Measurements from ENCODE around the gene EML4. TPM values are rescaled to one million over a fixed set of nuclear protein-coding genes. Genes with fewer than 3 reads are reported as not detected.

Gene EML4
- total RNA-seq, 2 donors from 2014 or later, result 32.8 to 59.9 TPM

DNA sequence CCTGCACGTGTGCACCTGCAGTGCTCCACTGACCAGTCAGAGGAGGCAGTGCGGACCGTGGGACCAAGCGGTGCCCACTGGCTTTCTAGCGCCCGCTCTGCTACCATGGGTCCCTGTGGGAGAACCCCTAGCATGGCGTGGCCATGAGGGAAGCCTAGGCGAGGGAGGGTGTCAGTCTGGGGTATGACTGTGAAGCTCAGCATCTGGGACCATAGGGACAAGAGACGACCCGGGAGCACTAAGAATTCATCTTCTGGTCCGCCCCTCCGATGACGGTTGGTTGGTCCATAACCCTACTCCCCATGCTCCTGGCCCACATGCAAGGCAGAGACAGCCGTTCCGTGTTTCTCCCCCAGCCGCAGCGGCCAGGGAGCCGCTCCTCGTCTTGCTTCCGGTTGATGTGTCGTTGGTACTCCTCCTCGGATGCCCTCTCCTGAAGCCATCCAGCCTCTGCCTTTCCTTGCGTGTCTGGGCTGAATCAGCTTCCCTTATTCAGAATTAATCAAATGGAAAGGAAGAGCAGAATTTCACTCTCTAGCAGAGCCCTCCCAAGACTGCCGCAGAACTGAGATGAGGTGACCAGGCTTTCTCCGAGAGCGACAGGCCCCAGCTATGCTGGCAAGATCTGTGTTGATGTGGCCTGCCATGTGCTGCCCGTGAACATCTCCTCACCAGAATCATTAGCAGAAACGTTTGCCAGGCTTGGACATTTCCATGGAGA, 168.9 kb downstream of the EML4 start:
- Histone ChIP-seq H3K27ac (no peak overlapping the region), H3K27me3 (replicated peaks; ENCODE audit: insufficient read depth) (no peaks in the 10 kb centered on the region), H3K4me1 (ENCODE audit: control insufficient read depth in 1 of 2, low read depth in 2 of 2) (peaks cover 9 to 14% of the 10 kb centered on the region in 2 donors), H3K36me3 (peaks cover 14% of the 10 kb centered on the region), H3K4me3 (no peak overlapping the region), H3K9me3 (no peaks in the 10 kb centered on the region)
- TF ChIP-seq, protein P1, sequence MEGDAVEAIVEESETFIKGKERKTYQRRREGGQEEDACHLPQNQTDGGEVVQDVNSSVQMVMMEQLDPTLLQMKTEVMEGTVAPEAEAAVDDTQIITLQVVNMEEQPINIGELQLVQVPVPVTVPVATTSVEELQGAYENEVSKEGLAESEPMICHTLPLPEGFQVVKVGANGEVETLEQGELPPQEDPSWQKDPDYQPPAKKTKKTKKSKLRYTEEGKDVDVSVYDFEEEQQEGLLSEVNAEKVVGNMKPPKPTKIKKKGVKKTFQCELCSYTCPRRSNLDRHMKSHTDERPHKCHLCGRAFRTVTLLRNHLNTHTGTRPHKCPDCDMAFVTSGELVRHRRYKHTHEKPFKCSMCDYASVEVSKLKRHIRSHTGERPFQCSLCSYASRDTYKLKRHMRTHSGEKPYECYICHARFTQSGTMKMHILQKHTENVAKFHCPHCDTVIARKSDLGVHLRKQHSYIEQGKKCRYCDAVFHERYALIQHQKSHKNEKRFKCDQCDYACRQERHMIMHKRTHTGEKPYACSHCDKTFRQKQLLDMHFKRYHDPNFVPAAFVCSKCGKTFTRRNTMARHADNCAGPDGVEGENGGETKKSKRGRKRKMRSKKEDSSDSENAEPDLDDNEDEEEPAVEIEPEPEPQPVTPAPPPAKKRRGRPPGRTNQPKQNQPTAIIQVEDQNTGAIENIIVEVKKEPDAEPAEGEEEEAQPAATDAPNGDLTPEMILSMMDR (IDR thresholded peaks at IDR 0.05), result no peak
- ATAC-seq (ENCODE audit: insufficient number of reproducible peaks, low FRiP score, low read depth) (no peak), DNase-seq (ENCODE audit: low spot score) (no peak)

DNA sequence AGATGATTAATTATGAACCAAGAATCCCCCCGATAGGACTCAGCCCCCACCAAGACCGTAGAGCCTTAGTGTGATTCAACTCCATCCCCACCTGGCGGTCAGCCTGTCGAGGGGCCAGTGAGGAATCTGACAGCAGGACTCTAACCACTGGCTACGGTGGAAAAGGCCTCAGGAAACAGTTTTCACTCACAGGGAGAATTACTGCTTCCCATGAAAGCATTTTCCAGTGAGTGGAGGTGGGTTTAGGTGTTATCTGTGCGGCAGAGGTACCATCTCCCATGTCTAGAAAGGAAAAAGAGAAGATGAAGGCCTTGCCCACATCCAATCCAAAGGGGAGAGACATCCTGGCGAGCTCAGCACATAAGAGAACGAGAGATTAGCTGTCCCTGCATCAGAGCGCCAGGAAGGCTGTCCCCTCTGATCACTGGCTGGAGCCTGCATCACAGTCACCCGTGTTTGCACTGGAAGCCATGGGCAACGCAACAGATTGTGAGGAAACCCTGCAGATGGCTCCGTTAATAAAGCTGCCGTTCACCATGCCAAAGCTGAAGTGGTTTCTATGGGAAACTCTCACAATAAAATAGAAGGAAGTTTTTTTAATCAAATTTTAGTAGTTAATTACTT, 169.5 kb downstream of the EML4 start:
- Histone ChIP-seq H3K27me3 (replicated peaks; ENCODE audit: insufficient read depth) (no peaks in the 10 kb centered on the region), H3K9me3 (no peaks in the 10 kb centered on the region), H3K27ac (no peak overlapping the region), H3K4me3 (no peak overlapping the region), H3K4me1 (ENCODE audit: control insufficient read depth in 1 of 2, low read depth in 2 of 2) (peaks cover 11 to 17% of the 10 kb centered on the region in 2 donors), H3K36me3 (peaks cover 11% of the 10 kb centered on the region)
- TF ChIP-seq, protein P1 (IDR thresholded peaks at IDR 0.05), result no peak
- ATAC-seq (ENCODE audit: insufficient number of reproducible peaks, low FRiP score, low read depth), result no peak
- no peak for DNase-seq (ENCODE audit: low spot score)

DNA sequence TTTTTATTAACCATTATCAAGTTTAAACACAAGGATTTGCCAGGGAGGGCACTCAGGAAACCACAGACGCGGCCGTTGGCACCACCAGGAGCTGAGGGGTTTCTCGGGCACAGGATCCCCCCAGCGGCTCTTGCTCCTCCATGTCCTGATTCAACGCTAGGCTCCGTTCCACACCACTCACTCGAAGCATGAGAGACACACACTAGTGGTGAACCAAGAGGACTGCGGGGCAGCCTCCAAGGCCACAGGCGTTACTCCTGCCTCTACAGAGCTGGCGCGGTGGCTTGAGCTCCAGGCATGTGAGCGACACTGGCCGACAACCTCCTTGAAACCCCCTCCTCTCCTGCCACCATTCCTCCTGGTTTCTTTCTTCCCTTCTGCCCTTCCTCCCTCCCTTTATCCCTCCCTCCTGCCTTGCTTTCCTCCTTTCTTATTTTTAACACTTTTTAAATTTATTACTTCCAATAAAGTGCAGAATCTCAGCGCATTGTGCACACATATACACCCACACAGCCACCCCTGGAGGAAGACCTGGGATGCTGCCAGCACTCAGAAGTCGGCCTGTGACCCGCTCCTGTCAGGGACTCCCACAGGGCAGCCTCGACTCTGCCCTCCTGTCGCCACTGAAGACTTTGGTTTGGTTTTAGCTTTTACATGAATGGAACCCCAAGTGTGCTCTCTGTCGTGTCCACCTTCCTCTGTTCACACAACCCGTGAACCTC, 170.2 kb downstream of the EML4 start:
- DNase-seq (ENCODE audit: low spot score) (no peak), ATAC-seq (ENCODE audit: insufficient number of reproducible peaks, low FRiP score, low read depth) (no peak)
- Histone ChIP-seq H3K9me3 (no peaks in the 10 kb centered on the region), H3K4me3 (no peak overlapping the region), H3K36me3 (peaks cover 7% of the 10 kb centered on the region), H3K27ac (no peak overlapping the region), H3K4me1 (ENCODE audit: control insufficient read depth in 1 of 2, low read depth in 2 of 2) (peaks cover 11 to 17% of the 10 kb centered on the region in 2 donors), H3K27me3 (replicated peaks; ENCODE audit: insufficient read depth) (no peaks in the 10 kb centered on the region)
- TF ChIP-seq, protein P1 (IDR thresholded peaks at IDR 0.05), result no peak

DNA sequence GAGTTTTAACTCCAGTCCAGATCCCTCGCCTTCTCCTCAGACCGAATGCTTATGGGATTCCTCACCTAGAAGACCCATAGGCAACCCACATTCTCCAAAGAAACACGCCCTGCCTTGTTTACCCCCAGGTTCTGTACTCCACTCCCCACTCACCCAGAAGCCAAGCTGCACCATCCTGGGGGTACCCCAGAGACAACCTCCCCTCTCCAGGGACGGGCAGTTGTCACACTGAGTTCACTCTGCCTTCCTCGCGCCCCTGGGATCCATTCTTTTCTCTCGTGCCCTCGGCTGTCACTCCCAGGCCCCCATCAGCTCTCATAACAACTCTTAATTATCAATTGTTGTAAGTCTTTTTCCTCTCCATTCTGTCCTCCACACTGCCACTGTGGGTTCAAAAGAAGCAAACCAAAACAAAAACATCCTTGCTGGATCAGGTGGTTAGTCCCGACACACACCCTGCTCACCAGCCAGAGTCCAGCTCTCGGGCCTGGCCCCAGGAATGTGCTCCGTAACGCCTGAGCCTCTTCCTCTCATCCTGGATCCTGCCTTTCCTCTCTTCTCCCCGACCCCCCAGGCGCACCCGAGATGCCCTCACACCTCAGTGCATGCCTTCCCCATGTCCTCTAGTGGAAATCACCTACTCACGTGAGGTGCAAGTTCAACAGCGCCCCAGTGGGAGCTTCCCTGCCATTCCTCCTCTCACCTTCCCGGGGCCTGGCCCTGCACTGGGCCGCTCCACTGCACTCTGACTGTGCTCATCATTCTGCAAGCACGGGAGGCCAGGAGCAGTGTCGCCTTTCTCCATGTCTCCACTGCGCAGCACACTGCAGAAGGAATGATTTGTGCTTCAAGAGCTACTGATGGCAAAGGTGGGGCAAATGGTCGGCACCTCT, 171.1 kb downstream of the EML4 start:
- TF ChIP-seq, protein P1 (IDR thresholded peaks at IDR 0.05), result no peak
- ATAC-seq (ENCODE audit: insufficient number of reproducible peaks, low FRiP score, low read depth), result no peak
- Histone ChIP-seq H3K4me1 (ENCODE audit: control insufficient read depth in 1 of 2, low read depth in 2 of 2) (peaks cover 11 to 17% of the 10 kb centered on the region in 2 donors), H3K36me3 (peaks cover 7% of the 10 kb centered on the region), H3K27me3 (replicated peaks; ENCODE audit: insufficient read depth) (no peaks in the 10 kb centered on the region), H3K4me3 (no peak overlapping the region), H3K9me3 (no peaks in the 10 kb centered on the region), H3K27ac (no peak overlapping the region)
- no peak for DNase-seq (ENCODE audit: low spot score)
